Measurements from ENCODE around the gene CDK15.

The CDK15 gene

GRCh38 chr2:201859949-201860348 lies 53.6 kb downstream of the CDK15 start:
- H3K4me3 ChIP-seq (replicated peaks; ENCODE audit: low read depth, low read length) = no peak overlapping the region
- DNase-seq (ENCODE audit: low read depth) = no peak
- TF ChIP-seq, protein P1, sequence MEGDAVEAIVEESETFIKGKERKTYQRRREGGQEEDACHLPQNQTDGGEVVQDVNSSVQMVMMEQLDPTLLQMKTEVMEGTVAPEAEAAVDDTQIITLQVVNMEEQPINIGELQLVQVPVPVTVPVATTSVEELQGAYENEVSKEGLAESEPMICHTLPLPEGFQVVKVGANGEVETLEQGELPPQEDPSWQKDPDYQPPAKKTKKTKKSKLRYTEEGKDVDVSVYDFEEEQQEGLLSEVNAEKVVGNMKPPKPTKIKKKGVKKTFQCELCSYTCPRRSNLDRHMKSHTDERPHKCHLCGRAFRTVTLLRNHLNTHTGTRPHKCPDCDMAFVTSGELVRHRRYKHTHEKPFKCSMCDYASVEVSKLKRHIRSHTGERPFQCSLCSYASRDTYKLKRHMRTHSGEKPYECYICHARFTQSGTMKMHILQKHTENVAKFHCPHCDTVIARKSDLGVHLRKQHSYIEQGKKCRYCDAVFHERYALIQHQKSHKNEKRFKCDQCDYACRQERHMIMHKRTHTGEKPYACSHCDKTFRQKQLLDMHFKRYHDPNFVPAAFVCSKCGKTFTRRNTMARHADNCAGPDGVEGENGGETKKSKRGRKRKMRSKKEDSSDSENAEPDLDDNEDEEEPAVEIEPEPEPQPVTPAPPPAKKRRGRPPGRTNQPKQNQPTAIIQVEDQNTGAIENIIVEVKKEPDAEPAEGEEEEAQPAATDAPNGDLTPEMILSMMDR (IDR thresholded peaks at IDR 0.05; ENCODE audit: low read length, missing control alignments) = no peak

- TF ChIP-seq, protein P1 (IDR thresholded peaks at IDR 0.05; ENCODE audit: low read length, missing control alignments) = peak; percentile 88
- no peak overlapping the region for H3K4me3 ChIP-seq (replicated peaks; ENCODE audit: low read depth, low read length)
- DNase-seq (ENCODE audit: low read depth) = peak; percentile 84
Measured at GRCh38 chr2:201860636-201861066, 54.3 kb downstream of the CDK15 start.

DNA sequence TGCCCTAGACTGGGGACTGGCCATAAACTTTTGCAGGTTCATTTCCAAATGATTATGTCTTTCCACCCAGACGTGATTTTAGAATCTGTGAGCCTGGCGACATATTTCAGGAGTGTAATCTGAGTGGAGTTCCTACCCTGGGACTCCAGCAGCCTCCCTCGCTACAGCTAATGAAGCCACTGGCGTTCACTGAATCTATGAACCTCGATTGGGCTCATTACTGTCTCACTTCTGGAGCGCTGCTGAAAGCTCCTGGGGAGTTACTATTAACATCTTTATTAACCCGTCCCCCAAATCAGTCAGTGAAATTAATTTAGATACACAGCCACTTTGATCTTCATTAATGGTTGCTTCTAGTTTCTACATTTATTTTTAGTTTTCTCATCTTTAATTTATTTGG lies 56.5 kb downstream of the CDK15 start:
- TF ChIP-seq, protein P1 (IDR thresholded peaks at IDR 0.05; ENCODE audit: low read length, missing control alignments) = no peak
- no peak overlapping the region for H3K4me3 ChIP-seq (replicated peaks; ENCODE audit: low read depth, low read length)
- DNase-seq (ENCODE audit: low read depth) = no peak

GRCh38 chr2:201866643-201867473 lies 60.5 kb downstream of the CDK15 start:
- DNase-seq (ENCODE audit: low read depth) = no peak

GRCh38 chr2:201871471-201871870 lies 65.1 kb downstream of the CDK15 start:
- DNase-seq (ENCODE audit: low read depth) = no peak
- no peak overlapping the region for H3K4me3 ChIP-seq (replicated peaks; ENCODE audit: low read depth, low read length)
- TF ChIP-seq, protein P1 (IDR thresholded peaks at IDR 0.05; ENCODE audit: low read length, missing control alignments) = no peak

More at GRCh38 chr2:201866643-201867473, 60.5 kb downstream of the CDK15 start:
- TF ChIP-seq, protein P1 (IDR thresholded peaks at IDR 0.05; ENCODE audit: low read length, missing control alignments) = no peak
- no peak overlapping the region for H3K4me3 ChIP-seq (replicated peaks; ENCODE audit: low read depth, low read length)

- no peak overlapping the region for H3K4me3 ChIP-seq (replicated peaks; ENCODE audit: low read depth, low read length)
- DNase-seq (ENCODE audit: low read depth) = no peak
- TF ChIP-seq, protein P1 (IDR thresholded peaks at IDR 0.05; ENCODE audit: low read length, missing control alignments) = no peak
Measured at GRCh38 chr2:201872591-201872990, 66.3 kb downstream of the CDK15 start.

DNA sequence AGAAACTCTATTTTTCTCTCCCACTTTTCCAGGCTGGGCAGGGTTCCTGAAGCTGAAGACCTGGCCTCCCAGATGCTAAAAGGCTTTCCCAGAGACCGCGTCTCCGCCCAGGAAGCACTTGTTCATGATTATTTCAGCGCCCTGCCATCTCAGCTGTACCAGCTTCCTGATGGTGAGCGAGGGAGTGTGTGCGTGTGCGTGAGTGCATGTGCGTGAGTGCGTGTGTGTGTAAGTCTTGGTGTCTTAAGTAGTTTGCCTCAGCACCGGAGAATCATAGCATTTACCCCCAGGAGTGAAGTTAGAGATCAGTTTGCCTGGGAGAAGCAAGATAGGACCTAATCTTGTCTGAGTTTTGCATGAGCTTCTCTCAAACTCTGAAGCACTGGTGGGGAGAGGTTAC lies 73.7 kb downstream of the CDK15 start:
- DNase-seq (ENCODE audit: low read depth) = no peak
- no peak overlapping the region for H3K4me3 ChIP-seq (replicated peaks; ENCODE audit: low read depth, low read length)
- TF ChIP-seq, protein P1 (IDR thresholded peaks at IDR 0.05; ENCODE audit: low read length, missing control alignments) = no peak
